GM18907 (cell line): ENCODE results near the gene RSPH1.

Experiments used
- ATAC-seq: cut with Tn5 transposase; IDR thresholded peaks from one replicate; pipeline ENCODE4 v1.9.1; 2021; ENCODE audit warnings: mild to moderate bottlenecking, moderate library complexity; ENCODE audit not compliant: unreplicated experiment

RSPH1 gene

GRCh38 chr21:42532466-42533181, 36.6 kb upstream of the RSPH1 start:
- ATAC-seq: no peak

- ATAC-seq: no peak
Measured at GRCh38 chr21:42531771-42532170, 35.7 kb upstream of the RSPH1 start.

- no peak for ATAC-seq
Measured at GRCh38 chr21:42530167-42530518, 34.1 kb upstream of the RSPH1 start.

- ATAC-seq: peak; percentile 44
Measured at GRCh38 chr21:42527489-42528158, 31.6 kb upstream of the RSPH1 start.

- no peak for ATAC-seq
Measured at GRCh38 chr21:42527127-42527488, 31.1 kb upstream of the RSPH1 start.

GRCh38 chr21:42526379-42526727, 30.3 kb upstream of the RSPH1 start:
- no peak for ATAC-seq

GRCh38 chr21:42525676-42526378, 29.8 kb upstream of the RSPH1 start:
- no peak for ATAC-seq

GRCh38 chr21:42525029-42525581, 29.1 kb upstream of the RSPH1 start:
- ATAC-seq: peak; percentile 24

GRCh38 chr21:42524341-42525028, 28.5 kb upstream of the RSPH1 start:
- peak; percentile 69 for ATAC-seq

GRCh38 chr21:42523941-42524340, 27.9 kb upstream of the RSPH1 start:
- no peak for ATAC-seq

GRCh38 chr21:42523211-42523610, 27.2 kb upstream of the RSPH1 start:
- ATAC-seq: no peak

GRCh38 chr21:42522771-42523170, 26.7 kb upstream of the RSPH1 start:
- no peak for ATAC-seq

- no peak for ATAC-seq
Measured at GRCh38 chr21:42522271-42522670, 26.2 kb upstream of the RSPH1 start.

- no peak for ATAC-seq
Measured at GRCh38 chr21:42521805-42522204, 25.8 kb upstream of the RSPH1 start.

- no peak for ATAC-seq
Measured at GRCh38 chr21:42521384-42521783, 25.4 kb upstream of the RSPH1 start.

- no peak for ATAC-seq
Measured at GRCh38 chr21:42520628-42521253, 24.7 kb upstream of the RSPH1 start.

- no peak for ATAC-seq
Measured at GRCh38 chr21:42518626-42519025, 22.6 kb upstream of the RSPH1 start.

- ATAC-seq: no peak
Measured at GRCh38 chr21:42518215-42518614, 22.2 kb upstream of the RSPH1 start.

GRCh38 chr21:42515708-42516502, 19.9 kb upstream of the RSPH1 start:
- no peak for ATAC-seq

- no peak for ATAC-seq
Measured at GRCh38 chr21:42514883-42515228, 18.8 kb upstream of the RSPH1 start.
